OCI-M2 (cell line): Measurements from ENCODE around the gene JUP.
"Not testable (repeated sequence)": the region's sequence is repeated elsewhere in the genome, so short reads cannot be mapped to it uniquely, and the experiment has no call there.

Experiments used
- DNase-seq: peaks from one replicate; lab custom pipeline; 2025; ENCODE audit not compliant: unreplicated experiment; lab: John Stamatoyannopoulos, UW

Gene JUP

GRCh38 chr17:41781404-41782110, 5.0 kb downstream of the JUP start:
- no peak for DNase-seq

DNA sequence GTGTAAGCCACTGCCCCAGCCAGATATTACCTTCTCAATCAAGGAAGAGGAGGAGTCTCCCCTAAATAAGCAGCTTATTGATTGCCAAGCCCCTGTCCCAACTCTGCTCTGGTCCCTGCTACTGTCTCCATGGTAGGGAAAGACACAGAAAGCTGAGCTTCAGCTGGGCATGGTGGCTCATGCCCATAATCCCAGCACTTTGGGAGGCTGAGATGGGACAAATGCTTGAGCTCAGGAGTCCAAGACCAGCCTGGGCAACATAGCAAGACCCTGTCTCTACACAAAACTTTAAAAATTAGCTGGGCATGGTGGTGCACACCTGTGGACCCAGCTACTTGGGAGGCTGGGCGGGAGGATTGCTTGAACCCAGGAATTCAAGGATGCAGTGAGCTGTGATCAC, 6.6 kb downstream of the JUP start:
- no peak for DNase-seq

DNA sequence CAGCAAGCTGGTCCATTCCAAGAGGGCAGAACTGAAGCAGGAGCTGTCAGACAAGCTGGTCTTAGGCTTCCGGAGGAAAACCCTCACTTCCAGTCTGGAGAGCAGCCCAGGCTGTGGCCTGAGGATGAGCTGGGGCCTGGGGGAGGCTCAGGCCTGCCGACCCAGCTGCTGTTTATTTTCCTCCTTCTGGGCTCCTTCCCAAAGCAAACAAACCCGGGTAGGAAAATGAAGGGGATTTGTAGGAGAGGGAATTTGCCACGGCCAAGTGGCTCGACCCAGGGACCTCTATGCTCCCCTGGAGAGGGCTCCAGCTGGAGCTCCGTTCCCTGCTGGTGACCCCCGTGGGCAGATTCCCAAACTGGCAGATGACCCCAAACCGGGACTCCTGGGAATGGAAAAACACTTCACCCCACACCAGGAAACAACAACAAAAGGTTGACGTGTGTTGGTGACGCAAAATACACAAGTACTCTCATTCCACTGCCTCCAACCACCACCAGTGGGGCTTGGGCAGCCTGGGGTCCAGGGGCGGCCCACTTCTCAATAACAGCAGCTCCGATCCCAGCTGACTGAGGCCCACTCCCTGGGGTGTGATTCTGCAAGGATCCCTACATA, 8.8 kb downstream of the JUP start:
- DNase-seq = no peak

- DNase-seq = no peak
Measured at GRCh38 chr17:41777157-41777573, 9.3 kb downstream of the JUP start.

GRCh38 chr17:41776262-41776900, 10.1 kb downstream of the JUP start:
- DNase-seq = not testable (repeated sequence)

GRCh38 chr17:41775394-41776226, 10.9 kb downstream of the JUP start:
- DNase-seq = no peak

DNA sequence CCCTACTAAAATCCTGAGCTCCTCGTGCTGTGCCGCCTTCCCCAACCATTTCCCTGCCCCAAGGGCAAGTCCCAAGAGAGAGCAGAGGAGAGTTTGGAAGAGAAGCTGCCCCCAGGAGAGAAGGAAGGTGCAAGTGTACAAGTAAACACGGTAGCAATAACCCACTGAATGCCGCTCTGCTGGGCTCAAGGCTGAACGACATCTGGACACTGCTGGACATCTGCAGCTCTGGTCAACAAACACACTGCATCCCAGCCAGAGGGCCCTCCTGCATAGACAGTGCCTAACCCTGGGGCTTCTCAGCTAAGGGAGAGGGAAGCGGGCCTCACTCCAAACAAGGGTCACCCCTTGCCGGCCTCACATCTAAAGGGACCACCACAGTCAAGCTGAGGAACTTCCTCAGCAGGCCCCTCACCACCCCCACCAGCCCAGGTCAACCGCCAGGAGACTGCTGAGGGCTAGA, 12.7 kb downstream of the JUP start:
- DNase-seq = no peak

- DNase-seq = no peak
Measured at GRCh38 chr17:41773190-41773588, 13.3 kb downstream of the JUP start.

- DNase-seq = no peak
Measured at GRCh38 chr17:41772586-41773189, 13.8 kb downstream of the JUP start.

DNA sequence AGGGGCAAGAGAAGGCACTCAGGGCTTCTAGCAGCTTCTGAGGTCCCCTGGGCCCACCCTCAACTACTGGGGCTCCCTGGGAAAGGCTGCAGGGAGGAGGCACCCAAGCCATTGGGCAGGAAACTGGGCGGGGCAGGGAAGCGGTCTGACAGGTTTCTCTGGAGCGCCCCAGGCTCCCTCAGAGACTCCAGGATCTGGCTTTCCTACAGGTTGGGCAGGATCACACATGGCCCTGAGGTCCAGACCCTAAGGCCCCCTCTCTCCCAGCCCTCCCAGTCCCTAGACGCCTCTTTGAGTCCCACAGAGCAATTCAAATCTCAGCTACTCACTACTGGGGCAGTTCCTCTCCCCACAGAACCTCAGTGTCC, 14.3 kb downstream of the JUP start:
- DNase-seq = no peak

GRCh38 chr17:41771389-41772206, 14.9 kb downstream of the JUP start:
- no peak for DNase-seq

DNA sequence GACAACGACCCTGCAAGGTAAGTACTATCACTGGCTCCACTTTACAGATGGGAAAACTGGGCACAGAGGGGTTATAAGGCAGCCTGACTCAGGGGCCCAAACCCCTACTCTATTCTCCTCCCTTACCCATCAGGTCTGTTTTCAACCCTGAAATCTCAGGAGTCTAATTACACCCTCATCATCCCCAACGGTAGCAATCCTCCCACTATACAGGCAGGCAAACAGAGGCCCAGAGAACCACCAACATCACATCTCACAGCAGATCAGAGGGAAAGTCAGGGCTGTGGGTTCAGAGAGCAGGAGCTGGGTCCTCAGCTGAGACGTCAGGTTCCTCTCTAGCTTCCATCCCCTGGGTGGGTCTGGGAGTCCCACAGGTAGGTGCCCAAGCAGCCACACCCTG, 16.5 kb downstream of the JUP start:
- no peak for DNase-seq

DNA sequence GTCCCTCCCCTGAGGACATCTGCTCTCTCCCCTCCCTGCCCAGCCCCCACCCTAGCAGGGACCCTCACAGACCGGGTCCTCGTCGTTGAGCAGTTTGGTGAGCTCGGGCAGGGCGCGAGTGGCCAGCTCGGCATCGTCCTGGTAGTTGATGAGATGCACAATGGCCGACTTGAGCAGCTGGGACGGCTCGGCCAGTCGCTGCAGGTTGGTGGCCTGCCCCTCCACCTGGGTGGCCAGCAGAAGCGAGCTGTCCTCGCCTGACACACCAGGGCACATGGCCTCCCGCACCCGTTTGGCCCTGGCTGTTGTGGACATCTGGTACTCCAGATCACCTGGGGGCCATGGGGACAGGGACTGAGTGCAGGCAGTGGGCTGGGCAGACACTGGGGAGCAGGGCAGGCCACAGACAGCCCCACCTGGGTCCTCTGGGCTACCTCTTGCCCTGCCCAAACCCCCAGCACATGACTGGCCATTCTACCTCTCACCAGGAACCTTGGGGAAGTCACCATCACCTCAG, 17.1 kb downstream of the JUP start:
- DNase-seq = no peak

DNA sequence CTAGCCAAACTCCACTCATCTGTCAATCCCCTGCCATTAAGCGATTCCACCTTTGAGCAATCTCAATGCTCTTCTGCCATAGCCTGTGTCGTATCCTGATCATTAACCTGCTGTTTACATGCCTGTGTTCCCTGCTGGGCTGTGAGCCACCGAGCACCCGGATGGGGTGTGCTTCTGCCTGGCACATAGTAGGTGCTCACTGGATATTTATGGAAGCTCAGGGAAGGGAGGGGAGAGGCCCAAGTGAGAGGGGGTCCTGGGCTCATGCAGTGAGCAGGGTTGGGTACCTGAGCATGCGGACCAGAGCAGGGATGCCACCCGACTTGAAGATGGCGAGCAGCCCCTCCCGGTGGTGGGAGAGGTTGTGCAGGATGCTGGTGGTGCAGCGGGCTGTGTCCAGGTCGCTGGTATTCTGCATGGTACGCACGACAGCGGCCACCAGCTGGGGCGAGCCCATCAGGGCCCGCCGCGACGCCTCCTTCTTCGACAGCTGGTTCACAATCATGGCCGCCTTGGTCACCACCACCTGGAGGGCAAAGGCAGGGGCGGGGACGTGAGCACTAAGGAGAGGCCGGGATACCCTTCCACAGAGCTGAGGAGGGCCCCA, 17.7 kb downstream of the JUP start:
- no peak for DNase-seq

DNA sequence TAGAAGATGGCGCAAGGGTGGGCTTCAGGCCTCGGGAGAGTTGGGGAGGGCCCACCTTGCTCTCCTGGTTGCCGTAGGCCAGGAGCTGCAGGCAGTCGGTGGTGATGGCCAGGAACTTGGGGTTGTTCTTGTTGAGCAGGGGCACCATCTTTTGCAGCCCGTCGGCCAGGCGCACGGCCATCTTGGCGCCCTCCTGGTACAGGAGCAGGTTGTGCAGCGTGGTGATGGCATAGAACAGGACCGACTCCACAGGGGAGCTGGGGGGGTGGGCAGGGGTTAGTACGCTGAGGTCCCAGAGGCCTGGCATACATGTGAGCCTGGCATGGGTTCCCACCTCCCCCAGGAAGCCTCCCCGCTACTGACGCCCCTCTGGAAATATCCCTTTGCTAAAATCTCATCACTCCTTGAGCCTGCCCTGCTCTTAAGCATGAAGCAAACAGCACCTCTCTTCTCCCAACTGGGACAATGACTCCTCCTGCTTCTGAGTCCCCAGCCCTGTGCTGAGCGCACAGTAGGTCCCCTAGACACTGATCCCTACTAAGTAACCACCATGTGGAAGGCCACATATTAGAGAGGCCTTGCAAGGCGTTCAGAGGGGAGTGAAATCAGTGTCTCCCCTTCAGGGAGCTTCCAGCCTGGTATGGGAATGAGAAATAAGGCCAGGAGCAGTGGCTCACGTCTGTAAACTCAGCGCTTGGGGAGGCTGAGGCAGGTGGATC, 19.0 kb downstream of the JUP start:
- no peak for DNase-seq

GRCh38 chr17:41766135-41766534, 20.4 kb downstream of the JUP start:
- DNase-seq = no peak

DNA sequence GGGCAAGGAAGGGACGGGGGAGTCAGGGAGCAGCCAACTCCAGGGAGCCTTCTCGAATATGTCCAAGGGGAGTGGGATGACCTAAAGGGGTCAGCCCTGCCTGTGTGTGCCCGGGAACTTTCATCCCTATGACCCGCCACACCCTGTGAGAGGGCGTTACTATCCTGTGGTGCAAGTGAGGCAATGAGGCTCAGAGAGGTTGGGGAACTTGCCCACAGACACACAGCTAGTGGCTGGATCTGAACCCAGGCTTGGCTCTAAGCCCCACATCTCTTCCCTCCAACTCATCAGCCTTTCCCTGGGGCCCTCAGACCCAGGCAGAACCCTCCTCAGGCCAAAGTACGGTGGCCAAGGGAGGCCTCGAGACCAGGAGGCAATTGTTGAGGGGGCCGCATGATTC, 23.2 kb downstream of the JUP start:
- no peak for DNase-seq

DNA sequence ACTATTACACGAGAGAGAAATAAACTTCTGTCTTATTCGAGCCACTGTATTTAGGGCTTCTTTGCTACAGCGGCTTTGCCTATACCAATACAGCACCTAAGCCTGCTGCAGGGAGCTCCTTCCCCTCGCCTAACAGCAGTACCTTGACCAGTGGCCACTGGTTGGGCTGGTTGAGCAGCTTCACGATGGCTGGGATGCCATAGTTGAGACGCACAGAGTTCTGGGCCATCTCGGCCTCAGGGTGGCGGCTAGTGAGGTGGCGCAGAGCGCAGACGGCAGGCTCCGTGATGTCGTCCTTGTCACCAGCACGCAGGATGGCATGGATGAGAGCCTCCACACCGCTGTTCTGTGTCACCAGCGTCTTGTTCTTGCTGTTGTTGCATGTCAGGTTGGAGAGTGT, 23.7 kb downstream of the JUP start:
- DNase-seq = no peak

DNA sequence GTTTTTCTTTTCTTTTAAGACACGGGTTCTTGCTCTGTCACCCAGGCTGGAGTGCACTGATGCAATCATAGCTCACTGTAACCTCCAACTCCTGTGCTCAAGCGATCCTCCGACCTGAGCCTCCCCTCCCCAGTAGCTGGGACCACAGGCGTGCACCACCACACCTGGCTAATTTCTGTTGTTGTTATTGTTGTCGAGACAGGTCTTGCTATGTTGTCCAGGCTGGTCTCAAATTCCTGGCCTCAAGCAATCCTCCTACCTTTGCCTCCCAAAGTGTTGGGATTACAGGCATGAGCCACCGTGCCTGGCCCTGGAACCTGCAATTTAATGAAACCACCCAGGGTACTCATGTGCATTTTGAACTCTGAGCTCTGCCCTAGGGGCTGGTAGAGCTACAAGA, 24.1 kb downstream of the JUP start:
- DNase-seq = no peak
